Endodermal cell (in vitro differentiated cells): ENCODE data around the gene DDX3Y. TPM values are rescaled to one million over a fixed set of nuclear protein-coding genes. Genes with fewer than 3 reads are reported as not detected.

Experiments
- DNase-seq: peaks from one replicate; pipeline ENCODE4 v3.0.0-alpha.2; 2017
- H3K27ac ChIP-seq: 2 replicates; pipeline ENCODE4 v1.5.1; 2013; ENCODE audit warnings: mild to moderate bottlenecking, low read depth, low read length, moderate library complexity
- H3K27me3 ChIP-seq: 2 replicates; pipeline ENCODE4 v1.6.1; 2013; ENCODE audit warnings: mild to moderate bottlenecking, low read length, moderate library complexity; ENCODE audit not compliant: insufficient read depth, control insufficient read depth, poor library complexity, severe bottlenecking
- H3K36me3 ChIP-seq: 2 replicates; pipeline ENCODE4 v1.7.0; 2013; ENCODE audit warnings: mild to moderate bottlenecking, low read length, moderate library complexity; ENCODE audit not compliant: control insufficient read depth, insufficient read depth
- H3K4me1 ChIP-seq: one replicate; pipeline ENCODE4 v1.7.0; 2013; ENCODE audit warnings: low read length; ENCODE audit not compliant: control insufficient read depth, insufficient read depth
- H3K4me3 ChIP-seq: 2 replicates; pipeline ENCODE4 v1.5.1; 2013; ENCODE audit warnings: mild to moderate bottlenecking, low read length, moderate library complexity
- H3K9ac ChIP-seq: 2 replicates; pipeline ENCODE4 v1.6.1; 2013; ENCODE audit warnings: mild to moderate bottlenecking, low read length, moderate library complexity; ENCODE audit not compliant: poor library complexity, severe bottlenecking; ENCODE audit errors: extremely low read depth
- H3K9me3 ChIP-seq: 2 replicates; pipeline ENCODE4 v1.6.1; 2013; ENCODE audit warnings: mild to moderate bottlenecking, low read length, moderate library complexity; ENCODE audit not compliant: control insufficient read depth
- H3K27ac Mint-ChIP-seq: 2 replicates; pipeline ENCODE4 v1.8.0; 2020; ENCODE audit warnings: mixed read lengths
- H3K27me3 Mint-ChIP-seq: 2 replicates; pipeline ENCODE4 v1.8.0; 2021; ENCODE audit warnings: mild to moderate bottlenecking, mixed read lengths; ENCODE audit not compliant: insufficient read depth
- H3K36me3 Mint-ChIP-seq: 2 replicates; pipeline ENCODE4 v1.8.0; 2020; ENCODE audit warnings: low read depth, mixed read lengths
- H3K4me1 Mint-ChIP-seq: 2 replicates; pipeline ENCODE4 v1.8.0; 2020; ENCODE audit warnings: mixed read lengths
- H3K4me3 Mint-ChIP-seq: 2 replicates; pipeline ENCODE4 v1.8.0; 2020; ENCODE audit warnings: mild to moderate bottlenecking, moderate library complexity, mixed read lengths
- H3K9me3 Mint-ChIP-seq: 2 replicates; pipeline ENCODE4 v1.8.0; 2020; ENCODE audit warnings: mild to moderate bottlenecking, mixed read lengths
- WGBS, 2 experiments: methylation state at CpG; one replicate each; pipeline versions ENCODE4 v1.1.5 to v1.1.7; 2013; ENCODE audit warnings: missing lambda C conversion rate in 2 of 2, mixed read lengths in 1 of 2; ENCODE audit not compliant: insufficient coverage in 1 of 2, insufficient read length in 1 of 2; 5-methylcytosine and 5-hydroxymethylcytosine counted together
- total RNA-seq, 2 donors: library from RNA; stranded (reverse); fragmentation: NEBNext Ultra II Directional in 1 of 2; extraction: Animal tissue kit (Norgen Biotek cat#: 25700) in 1 of 2; gene quantifications; 2 replicates in 1 of 2; 3 replicates in 1 of 2; pipeline ENCODE4 v1.2.1, GENCODE V29; 2021
- TF ChIP-seq, protein P1 (sequence below): fragments of 200-600 bp; sonication (generic); conservative IDR thresholded peaks from 2 replicates; pipeline ENCODE4 v1.5.0; 2021; ENCODE audit warnings: antibody characterized with exemption, mild to moderate bottlenecking

Gene DDX3Y
- total RNA-seq, 2 donors from 2014 or later = 75.0 TPM; not detected in 1

DNA sequence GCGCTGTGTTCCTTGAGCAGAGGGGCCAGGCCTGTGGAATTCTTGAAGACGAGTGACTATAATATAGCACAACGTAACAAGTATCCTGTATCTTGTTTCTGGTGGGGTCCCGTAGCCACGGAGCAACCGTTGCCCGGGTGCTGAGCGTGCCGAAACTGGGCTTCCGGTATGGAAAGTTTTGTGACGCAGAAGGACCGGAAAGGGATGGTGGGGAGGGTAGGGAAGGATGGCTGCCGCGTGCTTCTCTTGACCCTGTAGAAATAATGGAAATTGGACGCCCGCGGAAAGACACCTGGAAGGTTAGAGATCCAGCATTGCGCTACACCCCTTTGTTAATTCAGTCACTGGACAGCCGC, 827 bp downstream of the DDX3Y start:
- Mint-ChIP-seq H3K36me3 (no peaks in the 10 kb centered on the region), H3K4me1 (no peaks in the 10 kb centered on the region), H3K27me3 (no peaks in the 10 kb centered on the region), H3K9me3 (no peaks in the 10 kb centered on the region), H3K27ac (no peak overlapping the region), H3K4me3 (no peak overlapping the region)
- H3K27me3 ChIP-seq = no peaks in the 10 kb centered on the region
- H3K9me3 ChIP-seq = peaks cover 5% of the 10 kb centered on the region
- no peaks in the 10 kb centered on the region for H3K4me1 ChIP-seq
- 0 to 2% methylated on average over 1 to 18 of the region's 19 CpGs for WGBS, 2 experiments
- no peak for DNase-seq
- H3K27ac ChIP-seq = peak overlapping the region; percentile 97
- TF ChIP-seq, protein P1, sequence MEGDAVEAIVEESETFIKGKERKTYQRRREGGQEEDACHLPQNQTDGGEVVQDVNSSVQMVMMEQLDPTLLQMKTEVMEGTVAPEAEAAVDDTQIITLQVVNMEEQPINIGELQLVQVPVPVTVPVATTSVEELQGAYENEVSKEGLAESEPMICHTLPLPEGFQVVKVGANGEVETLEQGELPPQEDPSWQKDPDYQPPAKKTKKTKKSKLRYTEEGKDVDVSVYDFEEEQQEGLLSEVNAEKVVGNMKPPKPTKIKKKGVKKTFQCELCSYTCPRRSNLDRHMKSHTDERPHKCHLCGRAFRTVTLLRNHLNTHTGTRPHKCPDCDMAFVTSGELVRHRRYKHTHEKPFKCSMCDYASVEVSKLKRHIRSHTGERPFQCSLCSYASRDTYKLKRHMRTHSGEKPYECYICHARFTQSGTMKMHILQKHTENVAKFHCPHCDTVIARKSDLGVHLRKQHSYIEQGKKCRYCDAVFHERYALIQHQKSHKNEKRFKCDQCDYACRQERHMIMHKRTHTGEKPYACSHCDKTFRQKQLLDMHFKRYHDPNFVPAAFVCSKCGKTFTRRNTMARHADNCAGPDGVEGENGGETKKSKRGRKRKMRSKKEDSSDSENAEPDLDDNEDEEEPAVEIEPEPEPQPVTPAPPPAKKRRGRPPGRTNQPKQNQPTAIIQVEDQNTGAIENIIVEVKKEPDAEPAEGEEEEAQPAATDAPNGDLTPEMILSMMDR = no peak
- peaks cover 21% of the 10 kb centered on the region for H3K36me3 ChIP-seq
- peak overlapping the region; percentile 98 for H3K4me3 ChIP-seq
- peak overlapping the region; percentile 99 for H3K9ac ChIP-seq

DNA sequence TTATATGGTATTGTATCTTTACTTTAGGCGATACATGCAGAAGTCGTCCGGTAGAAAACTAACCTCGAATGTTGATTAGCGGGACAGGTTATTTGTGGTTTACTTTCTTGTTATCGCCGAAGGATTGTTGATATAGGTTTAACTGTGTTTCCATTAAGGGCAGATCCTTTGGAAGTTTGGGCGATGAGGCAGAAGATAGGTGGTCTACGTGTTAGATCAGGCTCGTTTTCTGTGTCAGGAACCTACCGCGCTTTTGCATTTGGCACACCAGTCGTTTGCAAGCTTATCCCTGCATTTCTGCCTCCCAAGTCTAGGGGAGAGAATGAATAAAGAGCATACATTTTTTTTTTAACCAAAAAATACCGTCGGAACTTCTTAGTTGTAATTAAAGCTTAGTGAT, 1.2 kb downstream of the DDX3Y start:
- no peaks in the 10 kb centered on the region for H3K4me1 ChIP-seq
- Mint-ChIP-seq H3K27ac (no peak overlapping the region), H3K27me3 (no peaks in the 10 kb centered on the region), H3K4me3 (no peak overlapping the region), H3K9me3 (no peaks in the 10 kb centered on the region), H3K36me3 (no peaks in the 10 kb centered on the region), H3K4me1 (no peaks in the 10 kb centered on the region)
- 3% methylated on average over 13 of the region's 15 CpGs; no CpG with 5 or more reads in 1 of the 2 experiments for WGBS, 2 experiments
- H3K27me3 ChIP-seq = no peaks in the 10 kb centered on the region
- H3K27ac ChIP-seq = no peak overlapping the region
- peak overlapping the region; percentile 98 for H3K4me3 ChIP-seq
- H3K36me3 ChIP-seq = peaks cover 23% of the 10 kb centered on the region
- no peak for DNase-seq
- peaks cover 5% of the 10 kb centered on the region for H3K9me3 ChIP-seq
- TF ChIP-seq, protein P1 = no peak
- H3K9ac ChIP-seq = peak overlapping the region; percentile 99

DNA sequence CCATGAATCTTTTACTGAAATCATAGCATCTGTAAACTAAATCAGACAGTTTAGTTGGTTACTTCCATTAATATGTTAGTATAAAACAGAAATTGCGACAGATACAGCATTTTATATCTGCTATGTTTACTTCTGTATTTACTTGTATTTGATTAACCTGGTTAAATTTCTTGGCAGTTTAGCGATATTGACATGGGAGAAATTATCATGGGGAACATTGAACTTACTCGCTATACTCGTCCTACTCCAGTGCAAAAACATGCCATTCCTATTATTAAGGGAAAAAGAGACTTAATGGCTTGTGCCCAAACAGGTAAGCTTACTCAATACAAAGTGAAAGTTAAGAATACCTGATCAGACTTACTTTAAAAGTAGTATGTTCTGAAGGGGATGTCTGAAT, 8.9 kb downstream of the DDX3Y start:
- Histone ChIP-seq H3K4me1 (no peaks in the 10 kb centered on the region), H3K27ac (no peak overlapping the region), H3K4me3 (no peak overlapping the region), H3K9ac (no peak overlapping the region), H3K9me3 (no peaks in the 10 kb centered on the region), H3K27me3 (no peaks in the 10 kb centered on the region), H3K36me3 (peaks cover 85% of the 10 kb centered on the region)
- no peaks in the 10 kb centered on the region for H3K36me3 Mint-ChIP-seq
- 100% methylated on average over 4 of the region's 4 CpGs; no CpG with 5 or more reads in 1 of the 2 experiments for WGBS, 2 experiments
- no peak overlapping the region for H3K27ac Mint-ChIP-seq
- no peak overlapping the region for H3K4me3 Mint-ChIP-seq
- H3K4me1 Mint-ChIP-seq = no peaks in the 10 kb centered on the region
- TF ChIP-seq, protein P1 = no peak
- no peak for DNase-seq
- no peaks in the 10 kb centered on the region for H3K27me3 Mint-ChIP-seq
- no peaks in the 10 kb centered on the region for H3K9me3 Mint-ChIP-seq
